Peyer's patch (tissue), 4 donors: Measurements from ENCODE around the gene ZMAT5. TPM values are rescaled to one million over a fixed set of nuclear protein-coding genes. Genes with fewer than 3 reads are reported as not detected.

Experiments used
- DNase-seq, 3 donors: peaks; one replicate each; pipeline ENCODE4 v3.0.0-alpha.2; 2017 to 2019
- H3K27ac ChIP-seq, 4 donors: fragments of 200-600 bp; sonication (generic); one replicate each; pipeline ENCODE4 v1.5.1; 2016 to 2019
- H3K27me3 ChIP-seq, 2 donors: fragments of 200-600 bp; sonication (generic); one replicate each; pipeline ENCODE4 v1.5.1; 2019
- H3K36me3 ChIP-seq, 3 donors: fragments of 200-600 bp; sonication (generic); one replicate each; pipeline ENCODE4 v1.5.1; 2016 to 2019
- H3K4me1 ChIP-seq, 4 donors: fragments of 200-600 bp; sonication (generic); one replicate each; pipeline ENCODE4 v1.5.1; 2016 to 2019
- H3K4me3 ChIP-seq, 4 donors: fragments of 200-600 bp; sonication (generic); 1 replicate in 3 of 4; 2 replicates in 1 of 4; pipeline ENCODE4 v1.5.1; 2016 to 2019; ENCODE audit warnings: mild to moderate bottlenecking in 1 of 4
- H3K9me3 ChIP-seq, 4 donors: fragments of 200-600 bp; sonication (generic); one replicate each; pipeline ENCODE4 v1.5.1; 2016 to 2019; ENCODE audit warnings: mild to moderate bottlenecking in 1 of 4
- POLR2A ChIP-seq, 2 donors: fragments of 450-650 bp; IDR thresholded peaks; one replicate each; pipeline ENCODE4 v1.5.1; 2017; ENCODE audit warnings: antibody characterized with exemption in 2 of 2, mild to moderate bottlenecking in 2 of 2, moderate library complexity in 2 of 2
- total RNA-seq, 4 donors: library from RNA; depleted of rRNA; stranded (reverse); fragments of >200 nt; gene quantifications; one replicate each; pipeline ENCODE4 v1.1.0, GENCODE V29; 2016
- TF ChIP-seq, protein P1 (sequence below), 6 experiments: fragments of 450-650 bp in 4 of 6; fragments of 200-600 bp in 2 of 6; sonication (generic) in 1 of 6; IDR thresholded peaks; one replicate each; pipeline ENCODE4 v1.5.1; 2017 to 2019; ENCODE audit warnings: antibody characterized with exemption in 6 of 6, mild to moderate bottlenecking in 3 of 6, moderate library complexity in 1 of 6

The ZMAT5 gene
- total RNA-seq, 4 donors from 2014 or later: 16.2 to 22.5 (median 17.9) TPM

DNA sequence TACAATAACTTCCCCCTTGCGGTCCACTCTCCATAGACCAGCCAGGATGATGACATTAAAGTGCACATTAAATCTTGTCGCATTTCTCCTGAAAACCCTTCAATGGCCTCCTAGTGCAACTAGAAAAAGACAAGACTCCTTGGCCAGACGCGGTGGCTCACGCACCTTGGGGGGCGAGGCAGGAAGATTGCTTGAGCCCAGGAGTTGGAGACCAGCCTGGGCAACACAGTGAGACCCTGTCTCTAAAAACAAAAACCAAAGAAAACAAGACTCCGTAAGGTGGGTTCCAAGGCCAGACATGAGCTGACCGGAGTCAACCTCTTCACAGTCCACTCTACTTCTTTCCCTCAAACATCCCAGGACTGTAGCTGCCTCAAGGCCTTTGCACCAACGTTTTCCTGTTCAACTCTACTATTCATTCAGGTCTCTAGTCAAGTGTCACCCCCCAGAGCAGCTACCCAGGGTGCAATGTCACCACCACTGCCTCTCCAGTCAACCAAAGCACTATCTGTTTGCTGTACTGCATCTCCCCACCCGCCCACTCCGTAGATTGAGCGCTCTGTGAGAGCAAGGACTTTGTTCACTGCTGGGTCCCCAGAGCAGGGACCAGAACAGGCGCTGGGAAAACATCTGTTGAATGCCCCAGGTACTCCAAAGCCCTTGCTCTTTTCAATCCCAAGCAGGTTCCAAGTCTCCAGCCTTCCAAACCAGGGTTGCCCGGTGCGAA lies 739 bp downstream of the ZMAT5 start:
- H3K27me3 ChIP-seq: no peaks in the 10 kb centered on the region
- no peaks in the 10 kb centered on the region for H3K9me3 ChIP-seq
- DNase-seq: peak in 1 of 3 donors; percentile 62
- peak overlapping the region; percentile 64 to 87 (median 84) for H3K27ac ChIP-seq
- TF ChIP-seq, protein P1, sequence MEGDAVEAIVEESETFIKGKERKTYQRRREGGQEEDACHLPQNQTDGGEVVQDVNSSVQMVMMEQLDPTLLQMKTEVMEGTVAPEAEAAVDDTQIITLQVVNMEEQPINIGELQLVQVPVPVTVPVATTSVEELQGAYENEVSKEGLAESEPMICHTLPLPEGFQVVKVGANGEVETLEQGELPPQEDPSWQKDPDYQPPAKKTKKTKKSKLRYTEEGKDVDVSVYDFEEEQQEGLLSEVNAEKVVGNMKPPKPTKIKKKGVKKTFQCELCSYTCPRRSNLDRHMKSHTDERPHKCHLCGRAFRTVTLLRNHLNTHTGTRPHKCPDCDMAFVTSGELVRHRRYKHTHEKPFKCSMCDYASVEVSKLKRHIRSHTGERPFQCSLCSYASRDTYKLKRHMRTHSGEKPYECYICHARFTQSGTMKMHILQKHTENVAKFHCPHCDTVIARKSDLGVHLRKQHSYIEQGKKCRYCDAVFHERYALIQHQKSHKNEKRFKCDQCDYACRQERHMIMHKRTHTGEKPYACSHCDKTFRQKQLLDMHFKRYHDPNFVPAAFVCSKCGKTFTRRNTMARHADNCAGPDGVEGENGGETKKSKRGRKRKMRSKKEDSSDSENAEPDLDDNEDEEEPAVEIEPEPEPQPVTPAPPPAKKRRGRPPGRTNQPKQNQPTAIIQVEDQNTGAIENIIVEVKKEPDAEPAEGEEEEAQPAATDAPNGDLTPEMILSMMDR (IDR thresholded peaks at IDR 0.05): no peak
- TF ChIP-seq POLR2A (IDR thresholded peaks at IDR 0.05): no peak
- H3K4me1 ChIP-seq: peaks cover 0 to 21% (median 3%) of the 10 kb centered on the region in 4 donors
- H3K4me3 ChIP-seq: peak overlapping the region; percentile 62 to 79 (median 77)
- H3K36me3 ChIP-seq: peaks cover 0 to 21% (median 0%) of the 10 kb centered on the region in 3 donors

DNA sequence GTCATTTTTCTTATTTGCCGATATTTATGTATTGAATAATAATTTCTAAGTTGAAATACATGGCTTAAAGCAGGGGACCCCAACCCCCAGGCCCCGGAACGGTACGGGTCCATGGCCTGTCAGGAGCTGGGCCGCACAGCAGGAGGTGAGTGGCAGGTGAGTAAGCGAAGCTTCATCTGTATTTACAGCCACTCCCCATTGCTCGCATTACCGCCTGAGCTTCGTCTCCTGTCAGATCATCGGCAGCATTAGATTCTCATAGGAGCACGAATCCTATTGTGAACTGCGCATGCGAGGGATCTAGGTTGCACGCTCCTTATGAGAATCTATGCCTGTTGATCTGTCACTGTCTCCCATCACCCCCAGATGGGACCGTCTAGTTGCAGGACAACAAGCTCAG lies 4.5 kb downstream of the ZMAT5 start:
- H3K27ac ChIP-seq: no peak overlapping the region
- no peak overlapping the region for H3K4me3 ChIP-seq
- H3K9me3 ChIP-seq: no peaks in the 10 kb centered on the region
- no peaks in the 10 kb centered on the region for H3K36me3 ChIP-seq
- TF ChIP-seq, protein P1 (IDR thresholded peaks at IDR 0.05): no peak
- no peak for TF ChIP-seq POLR2A (IDR thresholded peaks at IDR 0.05)
- H3K27me3 ChIP-seq: no peaks in the 10 kb centered on the region
- no peak for DNase-seq
- peaks cover 0 to 8% (median 0%) of the 10 kb centered on the region in 4 donors for H3K4me1 ChIP-seq

DNA sequence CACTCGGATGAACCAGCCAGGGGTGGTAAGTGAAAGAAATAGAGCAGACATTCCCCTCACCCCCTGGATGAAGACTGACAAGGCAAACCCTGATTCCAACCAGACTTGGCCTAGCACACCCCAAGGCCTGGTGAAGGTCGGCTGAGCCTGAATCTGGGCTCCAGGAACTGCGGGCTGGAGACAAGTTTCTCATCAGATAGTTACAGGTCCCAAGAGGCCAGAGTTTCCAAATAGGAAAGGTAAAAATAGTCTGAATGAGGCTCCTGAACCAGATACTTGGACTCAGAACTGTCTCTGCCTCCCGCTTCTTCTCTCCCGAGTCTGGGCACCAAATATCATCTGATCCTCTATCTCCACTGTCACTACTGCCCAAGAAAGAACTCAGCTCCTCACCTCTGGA lies 7.8 kb downstream of the ZMAT5 start:
- TF ChIP-seq, protein P1 (IDR thresholded peaks at IDR 0.05): no peak
- TF ChIP-seq POLR2A (IDR thresholded peaks at IDR 0.05): no peak
- no peak for DNase-seq
- Histone ChIP-seq H3K27ac (no peak overlapping the region), H3K36me3 (no peaks in the 10 kb centered on the region), H3K4me3 (no peak overlapping the region), H3K4me1 (no peaks in the 10 kb centered on the region), H3K27me3 (no peaks in the 10 kb centered on the region), H3K9me3 (no peaks in the 10 kb centered on the region)

DNA sequence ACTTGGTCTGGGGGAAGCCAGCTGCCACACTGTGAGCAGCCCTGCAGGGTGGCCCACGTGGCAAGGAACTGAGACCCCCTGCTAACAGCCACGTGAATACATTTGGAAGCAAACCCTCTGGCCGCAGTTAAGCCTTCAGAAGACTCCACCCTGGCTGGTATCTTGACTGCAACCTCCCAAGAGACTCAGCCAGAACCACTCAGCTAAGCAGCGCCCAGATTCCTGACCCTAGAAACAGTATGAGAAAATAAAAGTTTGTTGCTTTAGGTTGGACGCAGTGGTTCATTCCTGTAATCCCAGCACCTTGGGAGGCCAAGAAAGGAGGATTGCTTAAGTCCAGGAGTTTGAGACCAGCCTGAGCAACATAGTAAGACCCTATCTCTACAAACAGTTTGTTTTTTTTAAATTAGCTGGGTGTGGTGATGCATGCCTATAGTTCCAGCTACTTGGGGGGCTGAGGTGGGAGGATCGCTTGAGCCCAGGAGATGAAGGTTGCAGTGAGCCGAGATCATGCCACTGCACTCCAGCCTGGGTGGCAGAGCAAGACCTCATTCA lies 8.7 kb downstream of the ZMAT5 start:
- no peak for DNase-seq
- Histone ChIP-seq H3K4me3 (no peak overlapping the region), H3K4me1 (no peaks in the 10 kb centered on the region), H3K36me3 (no peaks in the 10 kb centered on the region), H3K9me3 (no peaks in the 10 kb centered on the region), H3K27ac (no peak overlapping the region), H3K27me3 (no peaks in the 10 kb centered on the region)
- TF ChIP-seq, protein P1 (IDR thresholded peaks at IDR 0.05): no peak
- no peak for TF ChIP-seq POLR2A (IDR thresholded peaks at IDR 0.05)

DNA sequence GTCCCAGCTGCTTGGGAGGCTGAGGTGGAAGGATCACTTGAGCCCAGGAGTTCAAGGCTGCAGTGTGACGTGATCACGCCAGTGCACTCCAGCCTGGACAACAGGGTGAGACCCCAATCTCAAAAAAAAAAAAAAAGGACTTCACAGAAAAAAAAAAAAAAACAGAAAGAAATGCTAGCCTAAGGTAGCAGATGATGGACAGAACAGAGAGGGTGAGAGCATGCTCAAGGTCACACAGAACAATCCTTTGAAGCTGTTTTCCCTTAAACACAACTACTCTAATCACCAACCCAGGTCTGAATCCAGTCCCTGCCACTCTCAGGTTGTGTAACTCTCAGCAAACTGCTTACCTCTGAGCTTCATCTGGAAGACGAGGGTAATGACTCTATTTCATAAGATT lies 9.7 kb downstream of the ZMAT5 start:
- H3K27me3 ChIP-seq: no peaks in the 10 kb centered on the region
- DNase-seq: no peak
- no peak overlapping the region for H3K27ac ChIP-seq
- no peak overlapping the region for H3K4me3 ChIP-seq
- no peaks in the 10 kb centered on the region for H3K4me1 ChIP-seq
- no peaks in the 10 kb centered on the region for H3K36me3 ChIP-seq
- no peak for TF ChIP-seq POLR2A (IDR thresholded peaks at IDR 0.05)
- TF ChIP-seq, protein P1 (IDR thresholded peaks at IDR 0.05): no peak
- H3K9me3 ChIP-seq: no peaks in the 10 kb centered on the region
